ENCODE measurements around the gene ETS1. TPM values are rescaled to one million over a fixed set of nuclear protein-coding genes. Genes with fewer than 3 reads are reported as not detected.

ETS1 gene
- polyA plus RNA-seq, 1 experiment: 32.3 TPM

DNA sequence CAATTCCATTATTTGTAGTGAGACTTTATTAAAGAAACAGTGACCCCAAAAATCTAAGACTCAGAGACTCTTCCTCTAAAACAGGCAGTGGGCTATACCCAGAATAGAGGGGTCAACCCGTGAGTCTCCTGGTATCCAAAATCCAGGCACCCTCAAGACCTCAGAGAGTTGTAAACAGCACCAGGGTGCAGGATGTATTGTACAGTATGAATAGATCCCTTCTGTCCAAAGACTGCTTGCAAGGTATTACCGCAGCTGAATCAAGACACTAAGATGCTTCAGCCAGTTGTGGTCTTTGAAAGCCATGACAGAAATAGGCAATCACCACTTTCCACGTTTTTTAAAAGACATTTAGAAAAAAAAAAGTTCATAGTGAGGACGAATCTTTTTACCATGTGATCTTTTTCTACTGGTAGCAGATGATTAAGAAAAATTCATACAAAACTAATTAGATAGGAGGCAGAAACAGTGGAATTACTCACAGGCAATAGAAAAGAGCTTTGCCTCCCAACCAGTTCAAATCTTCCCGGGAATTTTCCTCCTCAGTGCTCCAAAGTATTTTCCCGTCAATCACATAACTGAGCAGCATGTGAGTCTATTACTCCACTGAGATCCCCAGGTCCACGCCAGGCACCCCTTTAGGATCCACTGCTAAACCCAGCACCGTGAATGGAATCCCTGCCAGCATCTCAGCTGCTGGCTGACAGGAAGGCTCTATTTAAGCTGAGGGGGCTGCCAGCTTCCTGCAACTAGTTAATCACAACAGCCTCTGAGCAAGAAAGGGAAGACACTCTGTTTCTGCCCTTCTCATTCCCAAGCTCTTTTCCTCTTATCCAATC, 113.1 kb downstream of the ETS1 start:
- Histone ChIP-seq H3K9me3 (ENCODE audit: control insufficient read depth, insufficient read depth, low read length) (no peaks in the 10 kb centered on the region), H3K27me3 (ENCODE audit: control insufficient read depth, insufficient read depth, low read length) (no peaks in the 10 kb centered on the region), H3K4me3 (ENCODE audit: low read depth, low read length) (no peak overlapping the region), H3K27ac (ENCODE audit: low read depth, low read length) (no peak overlapping the region)
- TF ChIP-seq, protein P1, sequence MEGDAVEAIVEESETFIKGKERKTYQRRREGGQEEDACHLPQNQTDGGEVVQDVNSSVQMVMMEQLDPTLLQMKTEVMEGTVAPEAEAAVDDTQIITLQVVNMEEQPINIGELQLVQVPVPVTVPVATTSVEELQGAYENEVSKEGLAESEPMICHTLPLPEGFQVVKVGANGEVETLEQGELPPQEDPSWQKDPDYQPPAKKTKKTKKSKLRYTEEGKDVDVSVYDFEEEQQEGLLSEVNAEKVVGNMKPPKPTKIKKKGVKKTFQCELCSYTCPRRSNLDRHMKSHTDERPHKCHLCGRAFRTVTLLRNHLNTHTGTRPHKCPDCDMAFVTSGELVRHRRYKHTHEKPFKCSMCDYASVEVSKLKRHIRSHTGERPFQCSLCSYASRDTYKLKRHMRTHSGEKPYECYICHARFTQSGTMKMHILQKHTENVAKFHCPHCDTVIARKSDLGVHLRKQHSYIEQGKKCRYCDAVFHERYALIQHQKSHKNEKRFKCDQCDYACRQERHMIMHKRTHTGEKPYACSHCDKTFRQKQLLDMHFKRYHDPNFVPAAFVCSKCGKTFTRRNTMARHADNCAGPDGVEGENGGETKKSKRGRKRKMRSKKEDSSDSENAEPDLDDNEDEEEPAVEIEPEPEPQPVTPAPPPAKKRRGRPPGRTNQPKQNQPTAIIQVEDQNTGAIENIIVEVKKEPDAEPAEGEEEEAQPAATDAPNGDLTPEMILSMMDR (IDR thresholded peaks at IDR 0.05; ENCODE audit: low read depth, low read length): no peak
- no peak for DNase-seq (ENCODE audit: low read depth, low spot score)
- CTCF ChIA-PET: interaction anchor here (1.4 to 5.8 kb wide), 2 partner anchors 13 to 157 kb away, joined by 3 to 22 read pairs; no protein-coding TSS in a partner anchor
- POLR2A ChIA-PET: interaction anchor here (0.5 to 0.9 kb wide), 2 partner anchors 16 to 35 kb away, joined by 3 to 8 read pairs; no protein-coding TSS in a partner anchor

DNA sequence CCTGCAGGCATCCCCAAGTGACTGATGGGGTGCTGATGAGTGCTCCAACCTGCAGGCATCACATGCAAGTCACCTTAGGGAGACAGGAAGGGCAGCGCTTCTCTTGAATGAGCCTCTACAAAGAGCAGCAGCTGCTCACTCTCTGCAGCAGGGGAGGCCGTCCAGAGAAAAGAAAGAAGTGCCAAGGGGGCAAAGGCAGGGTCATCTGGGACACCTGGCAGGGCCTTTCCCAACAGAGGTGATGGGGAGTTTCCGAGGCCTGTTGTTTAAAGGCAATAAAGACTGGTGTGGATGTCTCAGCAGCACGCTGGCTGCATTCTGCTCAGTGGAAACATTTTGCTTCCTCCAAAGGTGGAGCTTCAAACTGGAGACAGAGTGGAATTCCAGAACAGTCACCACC, 113.7 kb downstream of the ETS1 start:
- Histone ChIP-seq H3K27me3 (ENCODE audit: control insufficient read depth, insufficient read depth, low read length) (no peaks in the 10 kb centered on the region), H3K27ac (ENCODE audit: low read depth, low read length) (no peak overlapping the region), H3K9me3 (ENCODE audit: control insufficient read depth, insufficient read depth, low read length) (no peaks in the 10 kb centered on the region), H3K4me3 (ENCODE audit: low read depth, low read length) (no peak overlapping the region)
- TF ChIP-seq, protein P1 (IDR thresholded peaks at IDR 0.05; ENCODE audit: low read depth, low read length): no peak
- POLR2A ChIA-PET: no interaction called here
- DNase-seq (ENCODE audit: low read depth, low spot score): no peak
- CTCF ChIA-PET: interaction anchor here (1.4 to 5.8 kb wide), 2 partner anchors 12 to 157 kb away, joined by 3 to 22 read pairs; no protein-coding TSS in a partner anchor

DNA sequence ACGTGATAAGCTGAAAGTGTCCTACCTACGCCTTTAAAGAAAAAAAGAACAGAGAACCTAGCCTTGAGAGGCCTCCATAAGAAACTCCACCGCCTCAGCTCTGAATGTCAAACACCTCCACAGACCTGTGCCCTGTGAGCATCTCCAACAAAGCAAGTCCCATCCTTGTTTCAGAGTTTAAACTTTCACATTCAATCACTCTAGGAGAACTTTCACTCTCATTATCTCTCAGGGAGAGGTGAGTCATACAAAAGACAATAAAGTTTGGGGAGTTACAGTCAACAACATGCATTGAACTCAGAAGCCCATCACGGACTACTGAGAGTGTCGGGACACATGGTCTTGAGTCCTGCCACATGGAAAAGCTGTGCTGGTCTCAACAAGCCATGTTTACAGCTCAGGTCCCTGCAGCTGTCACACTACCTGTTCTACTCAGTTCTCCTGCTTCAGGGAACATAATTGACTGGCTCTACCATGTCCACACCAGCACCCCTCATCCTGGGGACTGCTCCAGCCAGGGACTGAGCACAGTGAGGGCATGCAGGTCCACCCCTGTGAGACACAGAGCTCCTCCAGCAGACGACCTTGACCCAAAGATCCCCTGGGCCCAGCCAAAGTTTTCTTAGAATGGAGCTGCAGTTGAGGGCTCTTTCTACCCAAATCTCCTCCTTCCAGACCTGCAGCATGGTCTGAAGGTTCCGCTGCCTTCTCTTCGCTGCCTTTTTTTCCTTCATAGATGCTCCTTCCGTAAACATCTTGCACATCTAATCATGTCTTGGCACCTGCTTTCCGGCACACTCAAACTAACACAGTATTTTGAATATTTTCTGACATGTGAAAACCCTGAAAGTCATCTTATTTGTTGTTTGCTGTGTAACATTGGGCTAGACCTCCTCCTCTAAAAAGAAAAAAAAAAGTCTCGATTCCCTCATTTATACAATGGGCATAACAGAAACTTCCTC, 114.9 kb downstream of the ETS1 start:
- POLR2A ChIA-PET: no interaction called here
- H3K27ac ChIP-seq (ENCODE audit: low read depth, low read length): peak overlapping the region; percentile 40
- no peak overlapping the region for H3K4me3 ChIP-seq (ENCODE audit: low read depth, low read length)

DNA sequence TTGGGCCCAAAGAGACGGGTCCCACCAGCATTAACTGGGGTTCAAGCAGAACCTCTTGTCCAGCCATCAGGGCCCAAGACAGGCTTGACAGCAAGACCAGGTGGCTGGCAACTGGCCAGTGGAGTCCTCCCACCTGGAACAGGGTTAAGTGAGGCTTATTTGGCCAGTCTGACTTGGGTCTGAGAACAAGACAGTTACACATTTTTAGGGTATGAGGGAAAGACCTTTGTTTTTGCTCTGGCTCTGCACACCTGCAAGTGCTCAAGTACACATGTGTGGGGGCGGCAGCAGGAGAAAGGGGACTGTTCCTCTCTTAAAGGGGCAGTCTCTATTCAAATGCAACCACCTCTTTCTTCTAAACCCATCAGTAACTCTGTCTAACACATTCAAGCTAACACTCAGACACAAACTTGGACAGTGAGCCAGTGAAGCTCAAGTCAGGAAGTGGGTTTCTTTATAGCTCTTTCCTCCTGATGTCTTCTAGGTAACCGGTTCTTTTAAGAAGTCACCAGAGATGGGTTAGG, 116.2 kb downstream of the ETS1 start:
- TF ChIP-seq, protein P1 (IDR thresholded peaks at IDR 0.05; ENCODE audit: low read depth, low read length): no peak
- Histone ChIP-seq H3K9me3 (ENCODE audit: control insufficient read depth, insufficient read depth, low read length) (no peaks in the 10 kb centered on the region), H3K27me3 (ENCODE audit: control insufficient read depth, insufficient read depth, low read length) (no peaks in the 10 kb centered on the region), H3K4me3 (ENCODE audit: low read depth, low read length) (no peak overlapping the region), H3K27ac (ENCODE audit: low read depth, low read length) (no peak overlapping the region)
- CTCF ChIA-PET: interaction anchor here (1.0 kb wide), 1 partner anchor 159 kb away, joined by 5 read pairs; no protein-coding TSS in a partner anchor
- POLR2A ChIA-PET: no interaction called here
- DNase-seq (ENCODE audit: low read depth, low spot score): no peak

More for the DNA sequence above, 114.9 kb downstream of the ETS1 start:
- DNase-seq (ENCODE audit: low read depth, low spot score): no peak
- CTCF ChIA-PET: interaction anchor here (0.5 to 5.8 kb wide), 3 partner anchors 159 to 434 kb away, joined by 3 to 22 read pairs (median 3); no protein-coding TSS in a partner anchor
- H3K27me3 ChIP-seq (ENCODE audit: control insufficient read depth, insufficient read depth, low read length): no peaks in the 10 kb centered on the region
- TF ChIP-seq, protein P1 (IDR thresholded peaks at IDR 0.05; ENCODE audit: low read depth, low read length): no peak
- H3K9me3 ChIP-seq (ENCODE audit: control insufficient read depth, insufficient read depth, low read length): no peaks in the 10 kb centered on the region

All from AG04450 (cell line).